Skeletal muscle tissue (tissue), 4 donors: Measurements from ENCODE around the gene PRSS22. TPM values are rescaled to one million over a fixed set of nuclear protein-coding genes. Genes with fewer than 3 reads are reported as not detected.
A peak's percentile ranks its signal among the peaks of the same experiment; 100 is the strongest.

Experiments
- H3K27ac ChIP-seq: one replicate; pipeline ENCODE4 v1.7.0; 2013; ENCODE audit warnings: mild to moderate bottlenecking, low read depth, low read length, inconsistent platforms
- H3K27me3 ChIP-seq, 3 donors: one replicate each; pipeline ENCODE4 v1.7.0; 2013; ENCODE audit warnings: low read length in 3 of 3; ENCODE audit not compliant: control insufficient read depth in 3 of 3, insufficient read depth in 3 of 3
- H3K36me3 ChIP-seq, 3 donors: one replicate each; pipeline ENCODE4 v1.7.0; 2013; ENCODE audit warnings: low read length in 3 of 3; ENCODE audit not compliant: control insufficient read depth in 3 of 3, insufficient read depth in 3 of 3
- H3K4me1 ChIP-seq, 3 donors: one replicate each; pipeline ENCODE4 v1.7.0; 2013; ENCODE audit warnings: low read length in 3 of 3, mild to moderate bottlenecking in 3 of 3; ENCODE audit not compliant: control insufficient read depth in 3 of 3, insufficient read depth in 3 of 3
- H3K4me3 ChIP-seq, 3 donors: one replicate each; pipeline ENCODE4 v1.7.0; 2013; ENCODE audit warnings: low read length in 3 of 3
- H3K9ac ChIP-seq, 3 donors: one replicate each; pipeline ENCODE4 v1.7.0; 2013; ENCODE audit warnings: low read length in 3 of 3, mild to moderate bottlenecking in 3 of 3, moderate library complexity in 2 of 3, low read depth in 1 of 3
- H3K9me3 ChIP-seq, 3 donors: one replicate each; pipeline ENCODE4 v1.7.0; 2013; ENCODE audit warnings: low read length in 3 of 3; ENCODE audit not compliant: control insufficient read depth in 3 of 3
- total RNA-seq: library from RNA; depleted of rRNA; stranded (reverse); fragments of >200 nt; gene quantifications from one replicate; pipeline ENCODE4 v1.2.3, GENCODE V29; 2014
- donor health status: Osteomylitis.

The PRSS22 gene
- total RNA-seq, 1 donor from 2014 or later = not detected

DNA sequence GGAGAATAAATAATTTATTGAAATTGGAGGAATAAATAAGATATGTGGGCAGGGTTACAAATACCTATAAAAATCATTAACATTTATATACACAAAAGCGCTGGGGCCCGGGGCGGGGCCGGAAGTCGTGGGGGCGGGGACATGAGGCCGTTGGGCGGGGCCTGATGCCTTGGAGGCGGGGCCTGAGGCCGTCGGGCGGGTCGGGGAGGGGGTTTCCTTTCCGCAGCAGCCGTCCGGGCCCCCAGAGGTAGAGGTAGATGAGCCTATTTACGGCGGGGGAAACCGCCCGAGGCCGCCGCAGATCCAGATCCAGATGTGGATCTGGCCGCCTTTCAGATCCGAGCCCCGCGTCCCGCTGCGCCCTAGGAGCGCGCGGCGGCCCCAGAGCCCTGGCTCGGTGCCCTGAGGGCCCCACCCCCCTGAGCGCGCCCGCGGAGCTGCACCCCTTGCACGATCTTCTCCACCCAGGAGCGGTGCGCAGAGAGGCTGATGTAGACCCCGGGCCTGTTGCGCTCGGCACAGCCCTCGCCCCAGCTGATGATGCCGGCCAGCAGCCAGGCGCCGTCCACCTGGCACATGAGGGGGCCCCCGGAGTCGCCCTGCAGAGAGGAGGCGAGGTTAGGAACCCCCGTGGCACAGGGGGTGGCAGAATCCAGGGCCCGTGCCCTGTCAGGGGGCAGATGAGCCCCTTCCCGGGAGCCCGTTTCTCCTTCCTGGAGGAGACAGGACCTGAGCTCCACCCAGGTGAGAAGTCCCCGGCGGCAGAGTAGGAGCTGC lies 5.1 kb downstream of the PRSS22 start:
- Histone ChIP-seq H3K4me3 (no peak overlapping the region), H3K36me3 (no peaks in the 10 kb centered on the region), H3K27ac (no peak overlapping the region), H3K27me3 (peaks cover 38 to 60% (median 56%) of the 10 kb centered on the region in 3 donors), H3K4me1 (peaks cover 0 to 2% (median 0%) of the 10 kb centered on the region in 3 donors), H3K9ac (no peak overlapping the region), H3K9me3 (peaks cover 0 to 7% (median 0%) of the 10 kb centered on the region in 3 donors)

DNA sequence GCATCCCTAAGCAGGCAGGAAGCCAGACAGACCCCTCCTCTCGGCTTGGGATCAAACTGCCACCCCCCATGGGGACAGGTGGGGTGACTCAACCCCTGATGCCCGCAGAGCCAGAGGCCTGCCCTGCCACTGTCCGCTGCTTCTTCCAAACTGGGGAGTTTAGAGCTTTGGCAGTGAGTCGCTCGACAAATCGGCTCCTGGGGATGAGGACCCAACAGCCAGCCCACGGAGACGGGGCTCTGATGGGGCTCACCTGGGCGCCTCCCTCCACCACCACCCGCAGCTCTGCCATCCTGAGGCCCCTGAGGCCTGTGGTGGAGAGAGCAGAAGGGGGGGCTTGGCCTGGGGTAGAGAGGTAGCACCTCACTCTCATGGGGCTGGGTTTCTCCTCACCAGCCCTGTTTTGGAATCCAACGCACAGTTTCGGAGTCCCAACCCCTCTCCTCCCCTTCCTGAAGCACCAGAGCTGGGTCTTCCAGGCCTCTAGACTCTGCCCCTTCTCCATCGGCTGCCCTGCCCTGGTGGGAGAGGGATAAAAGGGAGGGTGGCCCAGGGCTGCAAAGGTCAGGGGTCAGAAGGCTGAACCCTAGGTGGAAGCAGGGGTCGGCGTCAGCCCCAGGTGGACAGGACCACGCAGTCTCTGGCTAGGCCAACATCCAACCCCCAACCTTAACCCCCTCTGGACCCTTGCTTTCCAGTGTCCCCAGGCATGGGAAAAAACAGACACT lies 5.8 kb downstream of the PRSS22 start:
- Histone ChIP-seq H3K9ac (no peak overlapping the region), H3K36me3 (no peaks in the 10 kb centered on the region), H3K4me3 (no peak overlapping the region), H3K27me3 (peaks cover 31 to 52% (median 49%) of the 10 kb centered on the region in 3 donors), H3K27ac (no peak overlapping the region), H3K4me1 (no peaks in the 10 kb centered on the region), H3K9me3 (peaks cover 0 to 7% (median 0%) of the 10 kb centered on the region in 3 donors)

DNA sequence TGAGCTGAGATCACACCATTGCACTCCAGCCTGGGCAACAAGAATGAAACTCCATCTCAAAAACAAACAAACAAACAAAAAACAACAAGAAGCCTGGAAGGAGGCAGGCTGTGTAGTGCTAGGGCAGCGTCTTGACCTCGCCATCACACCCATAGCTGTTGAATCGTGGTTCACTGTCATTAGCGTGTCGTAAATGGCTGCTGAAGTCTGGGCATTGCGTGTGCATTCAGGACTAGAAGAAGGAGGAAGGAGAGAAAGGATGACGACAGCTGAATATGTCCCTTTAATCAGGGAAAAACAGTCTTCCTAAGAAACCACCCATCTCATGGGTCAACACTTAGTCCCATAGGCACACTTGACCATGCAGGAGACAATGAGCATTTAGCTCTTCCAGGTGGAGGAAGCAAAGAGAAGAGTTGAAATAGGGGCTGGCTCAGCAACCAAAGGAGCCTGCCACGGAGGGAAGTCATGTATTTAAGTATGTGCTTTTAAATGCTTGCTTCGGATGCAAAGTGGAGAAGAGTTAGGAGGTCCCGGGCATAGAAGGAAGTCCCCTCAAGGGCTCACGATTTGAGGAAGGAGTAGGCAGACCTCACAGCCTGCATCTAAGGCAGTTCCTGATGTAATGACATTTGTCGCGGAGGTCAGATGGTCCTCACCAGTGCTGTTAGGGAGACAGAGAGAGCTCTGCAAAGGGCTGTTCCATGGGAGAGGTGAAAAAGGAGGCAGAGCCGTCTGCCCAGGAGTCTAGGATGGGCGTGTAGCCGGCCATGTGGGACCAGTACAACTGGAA lies 8.8 kb downstream of the PRSS22 start:
- Histone ChIP-seq H3K36me3 (no peaks in the 10 kb centered on the region), H3K9me3 (peaks cover 0 to 2% (median 0%) of the 10 kb centered on the region in 3 donors), H3K4me1 (no peaks in the 10 kb centered on the region), H3K27me3 (peaks cover 32 to 39% (median 37%) of the 10 kb centered on the region in 3 donors), H3K9ac (no peak overlapping the region), H3K4me3 (no peak overlapping the region), H3K27ac (no peak overlapping the region)

DNA sequence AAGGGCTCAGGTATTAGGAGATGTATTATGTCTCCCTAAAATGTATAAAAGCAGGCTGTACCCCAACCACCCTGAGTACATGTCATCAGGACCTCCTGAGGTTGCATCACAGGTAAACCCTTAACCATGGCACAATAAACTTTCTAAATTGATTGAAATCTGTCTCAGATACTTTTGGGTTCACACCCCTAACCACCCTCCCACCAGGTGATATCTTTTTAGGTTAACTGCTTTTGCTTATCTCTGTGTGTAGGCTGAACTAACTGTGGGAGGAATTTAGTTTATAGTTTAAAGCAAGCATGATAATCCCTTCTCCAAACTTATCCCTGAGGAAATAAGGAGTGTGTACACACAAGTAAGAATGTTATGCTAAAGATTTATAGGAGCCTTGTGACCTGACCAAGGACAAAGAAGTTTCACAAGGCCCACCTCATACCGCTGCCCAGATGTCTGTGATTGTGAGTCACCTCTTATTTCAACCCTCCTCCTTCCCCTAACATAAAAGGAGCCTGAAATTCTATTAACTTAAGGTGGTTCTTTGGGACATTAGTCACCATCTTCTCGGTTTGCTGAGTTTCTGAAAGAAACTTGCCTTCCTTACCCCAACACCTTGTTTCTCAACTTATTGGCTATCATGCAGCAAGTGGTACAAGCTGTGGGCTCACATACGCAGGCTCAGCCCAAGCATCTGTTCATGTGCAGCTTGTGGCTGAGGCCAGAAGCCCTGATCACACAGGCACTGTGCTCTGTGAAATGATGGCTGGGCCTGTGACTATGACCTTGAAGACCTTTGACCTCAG lies 11.3 kb downstream of the PRSS22 start:
- H3K9me3 ChIP-seq = no peaks in the 10 kb centered on the region
- H3K4me1 ChIP-seq = peaks cover 6 to 9% (median 7%) of the 10 kb centered on the region in 3 donors
- no peak overlapping the region for H3K4me3 ChIP-seq
- H3K9ac ChIP-seq = no peak overlapping the region
- no peak overlapping the region for H3K27ac ChIP-seq
- no peaks in the 10 kb centered on the region for H3K36me3 ChIP-seq
- H3K27me3 ChIP-seq = peaks cover 20 to 30% (median 27%) of the 10 kb centered on the region in 3 donors

DNA sequence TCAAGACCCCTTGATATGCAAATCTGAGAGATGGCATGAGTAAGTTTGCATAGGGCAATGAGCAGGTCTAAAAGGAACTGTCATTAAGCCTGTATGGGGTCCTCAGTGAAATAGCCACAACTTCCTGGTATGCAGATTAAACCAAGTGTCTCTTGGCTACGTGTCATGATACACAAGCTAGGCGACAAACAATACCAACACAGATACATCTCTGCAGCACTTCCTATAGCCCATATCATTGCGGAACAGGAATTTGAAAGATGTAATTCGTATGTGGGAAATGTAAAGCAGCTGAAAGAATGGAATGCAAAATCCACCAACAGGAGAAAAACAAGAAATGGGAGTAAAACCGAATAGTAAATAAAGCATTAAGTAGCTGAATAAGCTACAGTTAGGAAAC lies 12.9 kb downstream of the PRSS22 start:
- Histone ChIP-seq H3K36me3 (no peaks in the 10 kb centered on the region), H3K9ac (no peak overlapping the region), H3K4me3 (no peak overlapping the region)

GRCh38 chr16:2843526-2843925 lies 14.4 kb downstream of the PRSS22 start:
- H3K4me3 ChIP-seq = no peak overlapping the region
- H3K9me3 ChIP-seq = no peaks in the 10 kb centered on the region
- peaks cover 12 to 29% (median 14%) of the 10 kb centered on the region in 3 donors for H3K27me3 ChIP-seq
- no peaks in the 10 kb centered on the region for H3K36me3 ChIP-seq
- no peak overlapping the region for H3K27ac ChIP-seq
- no peak overlapping the region for H3K9ac ChIP-seq
- peaks cover 6 to 11% (median 7%) of the 10 kb centered on the region in 3 donors for H3K4me1 ChIP-seq

More for the DNA sequence above, 12.9 kb downstream of the PRSS22 start:
- peaks cover 17 to 32% (median 24%) of the 10 kb centered on the region in 3 donors for H3K27me3 ChIP-seq
- peaks cover 6 to 11% (median 7%) of the 10 kb centered on the region in 3 donors for H3K4me1 ChIP-seq
- H3K9me3 ChIP-seq = no peaks in the 10 kb centered on the region
- no peak overlapping the region for H3K27ac ChIP-seq

GRCh38 chr16:2842340-2843000 lies 15.5 kb downstream of the PRSS22 start:
- peaks cover 6 to 11% (median 7%) of the 10 kb centered on the region in 3 donors for H3K4me1 ChIP-seq
- peak overlapping the region in 2 of 3 donors; percentile 54 to 58 for H3K4me3 ChIP-seq
- H3K9me3 ChIP-seq = no peaks in the 10 kb centered on the region
- H3K27ac ChIP-seq = no peak overlapping the region
- H3K9ac ChIP-seq = no peak overlapping the region
- H3K27me3 ChIP-seq = peaks cover 14 to 39% (median 17%) of the 10 kb centered on the region in 3 donors
- H3K36me3 ChIP-seq = no peaks in the 10 kb centered on the region

DNA sequence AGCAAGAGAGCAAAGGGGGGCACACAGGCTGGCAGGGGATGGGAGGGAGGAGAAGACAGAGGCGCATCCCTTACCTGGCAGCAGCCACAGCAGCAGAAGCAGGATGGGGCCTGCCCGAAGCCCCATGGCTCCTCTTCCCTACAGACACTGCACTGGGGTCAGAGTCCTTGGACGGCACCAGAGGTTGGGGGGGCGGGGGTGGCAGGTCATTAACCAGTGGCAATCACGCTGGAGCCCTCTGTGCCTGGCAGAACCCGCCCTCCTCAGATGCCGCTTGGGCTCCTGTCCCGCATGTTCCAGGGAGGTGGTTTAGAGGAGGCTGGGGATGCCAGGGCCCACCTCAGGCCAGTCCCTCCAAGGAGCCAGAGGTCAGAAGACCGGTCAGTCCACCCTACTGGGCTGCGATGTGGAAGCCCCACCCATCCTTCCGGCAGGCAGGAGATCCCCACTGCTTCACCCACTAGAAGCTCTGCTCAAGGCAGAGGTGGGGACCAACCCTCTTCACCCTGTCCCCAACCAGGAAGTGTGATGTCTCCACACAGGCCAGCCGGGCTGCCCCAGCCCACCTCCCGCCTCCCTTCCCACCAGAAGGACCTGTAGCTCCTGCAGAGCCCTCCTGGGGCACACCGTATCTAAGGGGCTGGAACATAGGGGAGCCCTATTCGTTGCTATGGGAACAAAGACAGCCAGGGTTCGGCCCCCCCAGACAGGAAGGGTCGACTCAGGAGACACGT lies 16.2 kb downstream of the PRSS22 start:
- Histone ChIP-seq H3K4me3 (peak overlapping the region in 2 of 3 donors; percentile 54 to 58), H3K4me1 (peaks cover 6 to 11% (median 7%) of the 10 kb centered on the region in 3 donors), H3K27ac (no peak overlapping the region), H3K27me3 (peaks cover 16 to 43% (median 24%) of the 10 kb centered on the region in 3 donors), H3K9me3 (no peaks in the 10 kb centered on the region), H3K36me3 (no peaks in the 10 kb centered on the region), H3K9ac (no peak overlapping the region)
